Measurements from ENCODE around the gene CCDC40. TPM values are rescaled to one million over a fixed set of nuclear protein-coding genes. Genes with fewer than 3 reads are reported as not detected.

Gene CCDC40
- total and polyA plus RNA-seq, 10 of the 15 experiments (the other 5 are each of a cell fraction or from before 2014, with no cell fraction given), result 0.06 to 0.10 TPM; not detected in 8

GRCh38 chr17:80124351-80124981 lies 88.0 kb downstream of the CCDC40 start (continued):
- TF ChIP-seq EED (IDR thresholded peaks at IDR 0.05; ENCODE audit: low read depth), result no peak
- no peak for TF ChIP-seq STAT1 (conservative IDR thresholded peaks at IDR 0.05)
- no peak for TF ChIP-seq CREB1 (IDR thresholded peaks at IDR 0.05; ENCODE audit: low read depth)
- TF ChIP-seq PRDM15 (CRISPR knock-in tag; IDR thresholded peaks at IDR 0.05), result no peak
- TF ChIP-seq BCLAF1 (IDR thresholded peaks at IDR 0.05), result no peak
- 0 out of 4 replicates have a peak, but pooled peaks of 1 of the 2 experiments have one; percentile 20 for TF ChIP-seq SRF (IDR thresholded peaks at IDR 0.05; ENCODE audit: low read depth in 2 of 2, low read length in 2 of 2)
- TF ChIP-seq SMC3 (IDR thresholded peaks at IDR 0.05; ENCODE audit: borderline replicate concordance, low read length), result peak; percentile 36; the same call in 1 of the 2 replicates
- TF ChIP-seq TCF12 (IDR thresholded peaks at IDR 0.05; ENCODE audit: low read depth, low read length), result no peak
- TF ChIP-seq BCL11A (IDR thresholded peaks at IDR 0.05; ENCODE audit: low read depth, low read length), result no peak
